GM12878 (cell line): ENCODE data around the gene PPP1R9B. TPM values are rescaled to one million over a fixed set of nuclear protein-coding genes. Genes with fewer than 3 reads are reported as not detected.

Experiments
- ATAC-seq: fragments of 200-7000 bp; cut with Tn5 transposase; 3 replicates; pipeline ENCODE4 v1.9.1; 2020; ENCODE audit warnings: mild to moderate bottlenecking, moderate library complexity
- BruUV-seq: library from RNA; stranded (reverse); fragments of 400-500 nt; replicated peaks from 2 replicates; lab custom pipeline; 2021; lab: Mats Ljungman, UMichigan
- CTCF ChIA-PET: fragments of 300-600 bp; sonication (Branson Sonifier 250); formaldehyde crosslinking; extraction: SDS; loops from one replicate; lab custom pipeline; 2021; ENCODE audit warnings: inconsistent platforms; lab: Yijun Ruan, JAX
- POLR2A ChIA-PET: fragments of 350-600 bp; formaldehyde crosslinking; extraction: SDS; loops from one replicate; lab custom pipeline; 2021; ENCODE audit warnings: inconsistent platforms; lab: Charles Lee
- RAD21 ChIA-PET: fragments of 300-600 bp; sonication (Branson Sonifier 250); formaldehyde crosslinking; loops from one replicate; lab custom pipeline; 2023; ENCODE audit warnings: antibody characterized with exemption; ENCODE audit not compliant: unreplicated experiment; lab: Charles Lee
- SMC1A ChIA-PET: fragments of 300-600 bp; sonication (Branson Sonifier 250); formaldehyde crosslinking; loops from one replicate; lab custom pipeline; 2023; ENCODE audit not compliant: unreplicated experiment, uncharacterized antibody; lab: Charles Lee
- DNase-seq: peaks from one replicate; pipeline ENCODE4 v3.0.0-alpha.2; 2011; ENCODE audit warnings: low read depth, low spot score
- FAIRE-seq: peaks from 3 replicates; lab custom pipeline; 2011; peaks lifted over from hg19 to GRCh38; lab: Jason Lieb, UNC
- H2AFZ ChIP-seq: 2 replicates; pipeline ENCODE4 v1.6.0; 2011; ENCODE audit warnings: low read depth, low read length, control low read depth; ENCODE audit not compliant: control insufficient read depth
- H3K27ac ChIP-seq: 2 replicates; pipeline ENCODE4 v1.5.1; 2011; ENCODE audit warnings: control low read depth; ENCODE audit not compliant: control insufficient read depth, insufficient read depth
- H3K27me3 ChIP-seq, 2 experiments: replicated peaks in 1 of 2; 2 replicates each; pipeline versions ENCODE4 v1.6.0 to v1.6.1; 2011; ENCODE audit warnings: low read length in 1 of 2; ENCODE audit not compliant: control insufficient read depth in 2 of 2, insufficient read depth in 2 of 2
- H3K36me3 ChIP-seq, 2 experiments: 2 replicates each; pipeline ENCODE4 v1.5.1; 2011; ENCODE audit warnings: low read length in 1 of 2; ENCODE audit not compliant: control insufficient read depth in 2 of 2, insufficient read depth in 2 of 2
- H3K4me1 ChIP-seq: 2 replicates; pipeline ENCODE4 v1.6.1; 2011; ENCODE audit warnings: mild to moderate bottlenecking, low read length, moderate library complexity, mixed read lengths; ENCODE audit not compliant: control insufficient read depth, insufficient read depth
- H3K4me2 ChIP-seq: 2 replicates; pipeline ENCODE4 v1.6.0; 2011; ENCODE audit warnings: control low read depth; ENCODE audit not compliant: control insufficient read depth, insufficient read depth
- H3K4me3 ChIP-seq: fragments of 200-600 bp; sonication (generic); 2 replicates; pipeline ENCODE4 v1.5.1; 2016
- H3K79me2 ChIP-seq: 2 replicates; pipeline ENCODE4 v1.6.0; 2011; ENCODE audit warnings: low read length; ENCODE audit not compliant: control insufficient read depth, insufficient read depth
- H3K9ac ChIP-seq: 2 replicates; pipeline ENCODE4 v1.8.0; 2011; ENCODE audit warnings: low read length, control low read depth, mixed read lengths; ENCODE audit not compliant: control insufficient read depth, insufficient read depth
- H3K9me3 ChIP-seq: replicated peaks from 3 replicates; pipeline ENCODE4 v1.5.1; 2011; ENCODE audit warnings: mild to moderate bottlenecking, low read length; ENCODE audit not compliant: control insufficient read depth, insufficient read depth
- H4K20me1 ChIP-seq: 2 replicates; pipeline ENCODE4 v1.6.0; 2011; ENCODE audit not compliant: control insufficient read depth, insufficient read depth
- EP300 ChIP-seq, 2 experiments: fragments of 150-350 bp in 1 of 2; IDR thresholded peaks; 2 replicates each; pipeline ENCODE4 v1.6.1; 2011 to 2012; ENCODE audit warnings: low read depth in 2 of 2, low read length in 2 of 2, borderline replicate concordance in 1 of 2, improper control_type of control experiment in 1 of 2, inconsistent platforms in 1 of 2; ENCODE audit not compliant: control insufficient read depth in 1 of 2
- MEF2B ChIP-seq: fragments of 450-650 bp; IDR thresholded peaks from 2 replicates; pipeline ENCODE4 v1.6.1; 2018; ENCODE audit warnings: mild to moderate bottlenecking, moderate library complexity; ENCODE audit not compliant: partially characterized antibody, poor library complexity, severe bottlenecking
- NFXL1 ChIP-seq: fragments of 450-650 bp; IDR thresholded peaks from 2 replicates; pipeline ENCODE4 v1.6.1; 2017; ENCODE audit warnings: antibody characterized with exemption, mild to moderate bottlenecking, borderline replicate concordance
- PKNOX1 ChIP-seq: fragments of 450-650 bp; IDR thresholded peaks from 2 replicates; pipeline ENCODE4 v1.6.1; 2016; ENCODE audit warnings: mild to moderate bottlenecking
- PML ChIP-seq: IDR thresholded peaks from 2 replicates; pipeline ENCODE4 v1.6.1; 2012; ENCODE audit warnings: low read length, inconsistent platforms
- PRDM15 ChIP-seq: fragments of 450-650 bp; formaldehyde crosslinking; IDR thresholded peaks from 2 replicates; pipeline ENCODE4 v1.4.0; 2020; ENCODE audit warnings: mild to moderate bottlenecking, moderate library complexity
- TARDBP ChIP-seq: IDR thresholded peaks from 2 replicates; pipeline ENCODE4 v1.6.1; 2016; ENCODE audit warnings: borderline replicate concordance
- WGBS: methylation state at CpG from one replicate; pipeline ENCODE4 v1.1.6; 2016; ENCODE audit warnings: low lambda C conversion rate; ENCODE audit not compliant: insufficient replicate concordance, insufficient coverage; ENCODE audit errors: missing lambda C conversion rate; 5-methylcytosine and 5-hydroxymethylcytosine counted together
- in situ Hi-C: fragments of 300-500 bp; cut with MboI; formaldehyde crosslinking; loops from 9 replicates; pipeline ENCODE4 v1.14.3; 2018; ENCODE audit warnings: mixed read lengths
- intact Hi-C: fragments of 100-400 bp; cut with micrococcal nuclease; formaldehyde crosslinking; loops from one replicate; pipeline ENCODE4 v1.14.2; 2022; ENCODE audit not compliant: unreplicated experiment
- polyA plus RNA-seq, 11 experiments: library from polyadenylated mRNA; depleted of rRNA in 4 of 11; unstranded in 6 of 11; stranded (reverse) in 5 of 11; fragments of >200 nt; fragmentation: Nextera tagmentation in 4 of 11; fragmentation: Illumina TruSeq in 1 of 11; extraction: Ambion mirVana in 4 of 11; extraction: Trizol in 1 of 11; gene quantifications; 1 replicate in 1 of 11; 2 replicates in 10 of 11; pipeline versions ENCODE4 v1.2.1 to v1.2.3, GENCODE V29; 2011 to 2016; ENCODE audit warnings: inconsistent platforms in 2 of 11, missing spikeins in 2 of 11, low read depth in 1 of 11
- total RNA-seq, 4 experiments: library from RNA; depleted of rRNA in 3 of 4; stranded (reverse); fragments of >200 nt in 3 of 4; fragmentation: Illumina TruSeq in 1 of 4; extraction: Trizol in 1 of 4; gene quantifications; 2 replicates each; pipeline versions ENCODE4 v1.2.1 to v1.2.3, GENCODE V29; 2013 to 2021
- TF ChIP-seq, protein P1 (sequence below): IDR thresholded peaks from 2 replicates; pipeline ENCODE4 v1.6.1; 2011; ENCODE audit warnings: borderline replicate concordance, low read depth, mild to moderate bottlenecking, moderate library complexity, low read length; ENCODE audit not compliant: insufficient read depth, poor library complexity, severe bottlenecking

Gene PPP1R9B
- total and polyA plus RNA-seq, 10 of the 15 experiments (the other 5 are each of a cell fraction or from before 2014, with no cell fraction given) = 0.20 to 107 (median 37.5) TPM

GRCh38 chr17:50101346-50102163 lies 48.9 kb downstream of the PPP1R9B start:
- Histone ChIP-seq H3K4me1 (peaks cover 3% of the 10 kb centered on the region; the same call in 1 of the 2 replicates), H3K9ac (no peak overlapping the region), H3K79me2 (no peaks in the 10 kb centered on the region), H3K9me3 (no peaks in the 10 kb centered on the region), H3K27me3 (no peaks in the 10 kb centered on the region), H2AFZ (no peak overlapping the region), H3K27ac (no peak overlapping the region), H3K4me3 (no peak overlapping the region), H3K4me2 (no peak overlapping the region), H4K20me1 (no peaks in the 10 kb centered on the region), H3K36me3 (no peaks in the 10 kb centered on the region; a peak in 1 of 4 replicates)
- WGBS = 75% methylated on average over 17 of the region's 17 CpGs
- RAD21 ChIA-PET = no interaction called here
- FAIRE-seq = no peak
- no peak for DNase-seq
- ATAC-seq = no peak
- in situ Hi-C loops (no loop called here), intact Hi-C loops (no loop called here)
- POLR2A ChIA-PET = no interaction called here
- BruUV-seq = no TSS peak
- SMC1A ChIA-PET = no interaction called here
- TF ChIP-seq EP300 (IDR thresholded peaks at IDR 0.05; ENCODE audit: borderline replicate concordance in 1 of 2, control insufficient read depth in 1 of 2, low read depth in 2 of 2, low read length in 2 of 2) = no peak
- TF ChIP-seq, protein P1, sequence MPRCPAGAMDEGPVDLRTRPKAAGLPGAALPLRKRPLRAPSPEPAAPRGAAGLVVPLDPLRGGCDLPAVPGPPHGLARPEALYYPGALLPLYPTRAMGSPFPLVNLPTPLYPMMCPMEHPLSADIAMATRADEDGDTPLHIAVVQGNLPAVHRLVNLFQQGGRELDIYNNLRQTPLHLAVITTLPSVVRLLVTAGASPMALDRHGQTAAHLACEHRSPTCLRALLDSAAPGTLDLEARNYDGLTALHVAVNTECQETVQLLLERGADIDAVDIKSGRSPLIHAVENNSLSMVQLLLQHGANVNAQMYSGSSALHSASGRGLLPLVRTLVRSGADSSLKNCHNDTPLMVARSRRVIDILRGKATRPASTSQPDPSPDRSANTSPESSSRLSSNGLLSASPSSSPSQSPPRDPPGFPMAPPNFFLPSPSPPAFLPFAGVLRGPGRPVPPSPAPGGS = peak; percentile 90
- CTCF ChIA-PET = interaction anchor here (1.8 kb wide), 1 partner anchor 13 kb away, joined by 10 read pairs; no protein-coding TSS in a partner anchor

- no peak for ATAC-seq
- no peak for TF ChIP-seq PKNOX1
- TF ChIP-seq NFXL1 = no peak
- no peak for TF ChIP-seq TARDBP
- no peak for TF ChIP-seq PRDM15
- no peak for TF ChIP-seq MEF2B
- TF ChIP-seq PML = no peak
Observed at GRCh38 chr17:50100921-50101345, 49.5 kb downstream of the PPP1R9B start.

More at GRCh38 chr17:50100921-50101345, 49.5 kb downstream of the PPP1R9B start:
- ChIA-PET SMC1A (no interaction called here), POLR2A (no interaction called here), RAD21 (no interaction called here), CTCF (interaction anchor here (1.1 to 1.8 kb wide), 2 partner anchors 14 kb away, joined by 5 to 10 read pairs; no protein-coding TSS in a partner anchor)
- Histone ChIP-seq H3K9ac (no peak overlapping the region), H3K27ac (no peak overlapping the region), H3K4me1 (peaks cover 9% of the 10 kb centered on the region), H3K36me3 (no peaks in the 10 kb centered on the region; a peak in 1 of 4 replicates), H3K4me2 (no peak overlapping the region), H3K79me2 (no peaks in the 10 kb centered on the region), H4K20me1 (no peaks in the 10 kb centered on the region), H3K9me3 (no peaks in the 10 kb centered on the region), H3K4me3 (no peak overlapping the region), H3K27me3 (no peaks in the 10 kb centered on the region), H2AFZ (no peak overlapping the region)
- 69% methylated on average over 15 of the region's 15 CpGs for WGBS
- no peak for DNase-seq
- intact Hi-C loops (no loop called here), in situ Hi-C loops (no loop called here)
- no TSS peak for BruUV-seq
- no peak for FAIRE-seq
